LNCaP clone FGC (cell line): ENCODE measurements around the gene GET3.

Source experiments
- DNase-seq: peaks from one replicate; pipeline ENCODE4 v3.0.0-alpha.2; 2011; ENCODE audit warnings: low read depth
- H3K4me3 ChIP-seq: 2 replicates; pipeline ENCODE4 v1.5.1; 2011; ENCODE audit warnings: mild to moderate bottlenecking, low read depth, low read length, control low read depth
- TF ChIP-seq, protein P1 (sequence below): IDR thresholded peaks from 2 replicates; pipeline ENCODE4 v1.5.1; 2012; ENCODE audit warnings: mild to moderate bottlenecking; ENCODE audit not compliant: control insufficient read depth, insufficient read depth; ENCODE audit errors: extremely low read depth

The GET3 gene

DNA sequence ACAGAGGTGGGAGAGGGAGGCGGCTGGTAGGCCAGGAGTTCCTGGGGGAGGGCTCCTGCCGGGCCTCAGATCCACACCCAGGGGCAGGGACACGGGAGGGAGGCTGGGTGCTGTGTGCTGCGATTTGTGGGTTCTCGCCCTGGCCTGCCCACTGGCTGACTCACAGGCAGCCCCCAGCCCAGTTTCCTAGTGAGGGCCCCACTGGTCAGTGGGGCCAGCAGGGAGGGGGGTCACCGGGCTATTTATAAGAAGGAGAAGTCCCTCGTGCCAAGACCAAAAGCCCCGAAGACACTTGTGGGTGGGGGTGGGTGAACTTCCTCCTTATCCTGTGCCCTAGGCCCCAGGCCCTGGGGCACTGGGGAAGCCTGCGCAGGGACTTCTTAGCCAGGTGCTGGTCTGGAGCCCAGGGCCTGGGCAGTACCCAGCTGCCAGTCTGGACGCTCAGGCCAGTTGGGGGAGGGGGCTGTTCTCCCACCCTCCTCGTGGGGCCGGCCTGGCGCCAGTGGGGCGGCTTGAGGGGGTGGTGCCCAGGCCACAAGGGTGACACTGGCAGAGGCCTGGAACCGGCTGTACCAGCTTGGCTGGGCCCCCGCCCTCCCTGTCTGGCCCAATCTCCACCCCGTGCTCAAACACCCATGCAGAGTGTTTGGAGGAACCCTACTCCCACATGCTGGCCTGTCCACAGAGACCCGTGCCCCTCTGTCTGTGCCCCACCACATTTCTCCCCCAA, 49.0 kb downstream of the GET3 start:
- TF ChIP-seq, protein P1, sequence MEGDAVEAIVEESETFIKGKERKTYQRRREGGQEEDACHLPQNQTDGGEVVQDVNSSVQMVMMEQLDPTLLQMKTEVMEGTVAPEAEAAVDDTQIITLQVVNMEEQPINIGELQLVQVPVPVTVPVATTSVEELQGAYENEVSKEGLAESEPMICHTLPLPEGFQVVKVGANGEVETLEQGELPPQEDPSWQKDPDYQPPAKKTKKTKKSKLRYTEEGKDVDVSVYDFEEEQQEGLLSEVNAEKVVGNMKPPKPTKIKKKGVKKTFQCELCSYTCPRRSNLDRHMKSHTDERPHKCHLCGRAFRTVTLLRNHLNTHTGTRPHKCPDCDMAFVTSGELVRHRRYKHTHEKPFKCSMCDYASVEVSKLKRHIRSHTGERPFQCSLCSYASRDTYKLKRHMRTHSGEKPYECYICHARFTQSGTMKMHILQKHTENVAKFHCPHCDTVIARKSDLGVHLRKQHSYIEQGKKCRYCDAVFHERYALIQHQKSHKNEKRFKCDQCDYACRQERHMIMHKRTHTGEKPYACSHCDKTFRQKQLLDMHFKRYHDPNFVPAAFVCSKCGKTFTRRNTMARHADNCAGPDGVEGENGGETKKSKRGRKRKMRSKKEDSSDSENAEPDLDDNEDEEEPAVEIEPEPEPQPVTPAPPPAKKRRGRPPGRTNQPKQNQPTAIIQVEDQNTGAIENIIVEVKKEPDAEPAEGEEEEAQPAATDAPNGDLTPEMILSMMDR, result no peak
- no peak overlapping the region for H3K4me3 ChIP-seq
- peak; percentile 82 for DNase-seq

DNA sequence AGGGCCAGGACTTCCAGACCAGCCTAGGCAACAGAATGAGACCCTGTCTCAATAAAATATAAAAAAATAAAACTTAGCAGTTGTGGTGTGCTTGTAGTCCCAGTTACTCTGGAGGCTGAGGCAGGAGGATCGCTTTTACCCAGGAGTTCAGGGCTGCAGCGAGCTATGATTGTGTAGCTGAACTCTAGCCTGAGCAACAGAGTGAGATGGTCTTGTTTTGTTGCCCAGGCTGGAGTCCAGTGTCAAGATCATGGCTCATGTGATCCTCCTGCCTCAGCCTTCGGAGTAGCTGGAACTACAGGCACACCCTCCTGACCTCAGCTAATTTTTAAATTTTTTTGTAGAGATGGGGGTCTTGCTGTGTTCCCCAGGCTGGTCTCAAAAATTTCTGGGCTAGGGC, 49.7 kb downstream of the GET3 start:
- H3K4me3 ChIP-seq, result no peak overlapping the region
- no peak for DNase-seq
- TF ChIP-seq, protein P1, result no peak

DNA sequence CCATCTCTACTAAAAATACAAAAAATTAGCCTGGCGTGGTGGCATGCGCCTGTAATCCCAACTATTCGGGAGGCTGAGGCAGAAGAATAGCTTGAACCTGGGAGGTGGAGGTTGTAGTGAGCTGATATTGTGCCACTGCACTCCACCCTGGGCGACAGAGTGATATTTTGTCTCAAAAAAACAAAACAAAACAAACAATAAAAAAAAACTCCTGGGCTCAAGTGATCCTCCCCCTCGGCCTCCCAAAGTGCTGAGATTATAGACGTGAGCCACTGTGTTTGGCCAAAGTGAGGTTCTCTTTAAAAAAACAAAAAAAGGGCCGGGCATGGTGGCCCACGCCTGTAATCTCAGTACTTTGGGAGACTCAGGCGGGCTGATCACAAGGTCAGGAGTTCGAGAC, 50.2 kb downstream of the GET3 start:
- no peak for DNase-seq
- TF ChIP-seq, protein P1, result no peak
- H3K4me3 ChIP-seq, result no peak overlapping the region

DNA sequence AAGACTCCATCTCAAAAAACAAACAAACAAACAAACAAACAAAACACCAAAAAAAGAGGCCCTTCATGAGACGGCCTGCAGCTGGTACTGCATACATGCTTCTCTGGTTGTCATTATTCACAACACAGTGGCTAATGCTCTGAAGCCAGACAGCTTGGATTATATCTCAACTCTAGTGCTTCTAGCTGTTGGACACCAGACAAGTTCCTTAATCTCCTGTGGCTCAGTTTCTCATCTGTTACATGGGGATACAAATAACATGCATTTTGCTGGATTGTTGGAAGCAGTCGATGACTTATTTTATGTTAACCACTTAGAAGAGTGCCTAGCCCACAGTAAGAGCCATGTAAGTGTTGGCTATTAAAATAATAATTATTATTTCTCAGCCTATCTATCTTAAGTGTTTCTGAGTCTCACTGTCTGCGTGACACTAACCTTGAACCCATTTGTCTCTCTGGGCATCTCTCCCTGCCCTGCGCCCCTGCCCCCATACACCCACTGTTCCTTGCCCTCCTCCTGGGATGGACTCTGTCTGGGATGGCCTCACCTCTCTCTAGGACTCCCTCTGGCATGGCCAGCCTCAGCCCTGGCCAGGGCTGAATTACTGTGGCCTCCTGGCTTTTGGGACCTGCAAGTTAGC, 50.9 kb downstream of the GET3 start:
- no peak overlapping the region for H3K4me3 ChIP-seq
- TF ChIP-seq, protein P1, result no peak
- no peak for DNase-seq

GRCh38 chr19:12788682-12789097, 51.4 kb downstream of the GET3 start:
- no peak overlapping the region for H3K4me3 ChIP-seq
- TF ChIP-seq, protein P1, result no peak
- no peak for DNase-seq

- no peak overlapping the region for H3K4me3 ChIP-seq
- TF ChIP-seq, protein P1, result no peak
- DNase-seq, result no peak
These were observed 52.0 kb downstream of the GET3 start for GRCh38 chr19:12789098-12789903.
